GM10266 (cell line): Measurements from ENCODE around the gene RBPJ.

Source experiments
- DNase-seq: peaks from one replicate; pipeline ENCODE4 v3.0.0; 2012; ENCODE audit errors: extremely low spot score
- CTCF ChIP-seq: IDR thresholded peaks from 2 replicates; pipeline ENCODE4 v1.5.1; 2012; ENCODE audit warnings: mild to moderate bottlenecking, low read depth; ENCODE audit not compliant: control insufficient read depth, insufficient read depth; ENCODE audit errors: missing control alignments

The RBPJ gene

GRCh38 chr4:26434030-26434639 lies 113.3 kb downstream of the RBPJ start:
- TF ChIP-seq CTCF: no peak

GRCh38 chr4:26441102-26441501 lies 120.3 kb downstream of the RBPJ start:
- TF ChIP-seq CTCF: no peak
- no peak for DNase-seq

More at GRCh38 chr4:26434030-26434639, 113.3 kb downstream of the RBPJ start:
- DNase-seq: no peak

GRCh38 chr4:26441771-26442170 lies 121.0 kb downstream of the RBPJ start:
- no peak for DNase-seq
- TF ChIP-seq CTCF: no peak

- DNase-seq: no peak
- no peak for TF ChIP-seq CTCF
These were observed 126.6 kb downstream of the RBPJ start for GRCh38 chr4:26447378-26447777.

- no peak for DNase-seq
- TF ChIP-seq CTCF: no peak
These were observed 129.6 kb downstream of the RBPJ start for GRCh38 chr4:26450418-26450817.

GRCh38 chr4:26451597-26451996 lies 130.8 kb downstream of the RBPJ start:
- no peak for TF ChIP-seq CTCF
- DNase-seq: no peak

- TF ChIP-seq CTCF: no peak
- DNase-seq: no peak
These were observed 132.0 kb downstream of the RBPJ start for GRCh38 chr4:26452565-26453531.
